ENCODE data around the gene CCNL2.

DNA sequence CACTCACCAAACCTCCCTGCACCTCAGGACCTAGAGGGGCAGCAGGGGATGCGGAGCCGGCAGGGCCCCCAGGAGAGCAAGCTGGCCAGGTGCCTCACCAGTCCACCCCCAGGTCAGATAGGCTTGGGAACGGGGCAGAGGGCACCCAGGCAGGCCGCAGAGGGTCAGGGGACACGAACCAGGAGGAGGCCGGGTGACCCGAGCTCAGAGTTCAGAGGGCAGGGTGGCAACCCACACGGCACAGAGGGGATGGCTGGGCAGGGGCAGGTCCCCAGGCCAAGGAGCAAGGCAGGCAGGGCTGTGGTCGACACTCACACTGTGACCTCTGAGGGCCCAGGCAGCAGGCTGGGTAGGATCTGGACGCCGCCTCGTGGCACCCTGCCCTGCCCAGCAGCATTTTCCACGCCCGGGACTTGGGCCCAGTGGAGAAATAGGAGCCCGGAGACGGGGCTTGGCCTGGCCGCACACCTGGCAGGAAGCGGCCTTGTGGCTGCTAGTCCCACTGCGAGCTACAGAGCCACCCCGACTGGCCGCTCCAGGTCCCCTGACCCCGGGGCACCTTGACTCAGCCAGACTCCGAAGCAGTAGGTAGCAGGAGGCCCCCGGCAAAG, 55.2 kb downstream of the CCNL2 start:
- TF ChIP-seq POLR2A (IDR thresholded peaks at IDR 0.05) = no peak
- TF ChIP-seq, protein P1, sequence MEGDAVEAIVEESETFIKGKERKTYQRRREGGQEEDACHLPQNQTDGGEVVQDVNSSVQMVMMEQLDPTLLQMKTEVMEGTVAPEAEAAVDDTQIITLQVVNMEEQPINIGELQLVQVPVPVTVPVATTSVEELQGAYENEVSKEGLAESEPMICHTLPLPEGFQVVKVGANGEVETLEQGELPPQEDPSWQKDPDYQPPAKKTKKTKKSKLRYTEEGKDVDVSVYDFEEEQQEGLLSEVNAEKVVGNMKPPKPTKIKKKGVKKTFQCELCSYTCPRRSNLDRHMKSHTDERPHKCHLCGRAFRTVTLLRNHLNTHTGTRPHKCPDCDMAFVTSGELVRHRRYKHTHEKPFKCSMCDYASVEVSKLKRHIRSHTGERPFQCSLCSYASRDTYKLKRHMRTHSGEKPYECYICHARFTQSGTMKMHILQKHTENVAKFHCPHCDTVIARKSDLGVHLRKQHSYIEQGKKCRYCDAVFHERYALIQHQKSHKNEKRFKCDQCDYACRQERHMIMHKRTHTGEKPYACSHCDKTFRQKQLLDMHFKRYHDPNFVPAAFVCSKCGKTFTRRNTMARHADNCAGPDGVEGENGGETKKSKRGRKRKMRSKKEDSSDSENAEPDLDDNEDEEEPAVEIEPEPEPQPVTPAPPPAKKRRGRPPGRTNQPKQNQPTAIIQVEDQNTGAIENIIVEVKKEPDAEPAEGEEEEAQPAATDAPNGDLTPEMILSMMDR (IDR thresholded peaks at IDR 0.05) = no peak
- TF ChIP-seq POLR2AphosphoS5 (IDR thresholded peaks at IDR 0.05) = no peak
- no peak for TF ChIP-seq EP300 (IDR thresholded peaks at IDR 0.05)

Data from upper lobe of left lung (tissue), 4 donors.